Keratinocyte (primary cell): ENCODE data around the gene TNS4.

Experiments
- CTCF ChIP-seq, 3 experiments: IDR thresholded peaks in 1 of 3; conservative IDR thresholded peaks in 1 of 3; optimal IDR thresholded peaks in 1 of 3; 2 replicates in 2 of 3; 3 replicates in 1 of 3; pipeline versions ENCODE3 to v1.5.1; 2011; ENCODE audit warnings: low read length in 3 of 3, mild to moderate bottlenecking in 3 of 3, moderate library complexity in 2 of 3, control low read depth in 1 of 3, inconsistent platforms in 1 of 3; ENCODE audit not compliant: insufficient read depth in 2 of 3; ENCODE audit errors: extremely low read depth in 1 of 3
- EZH2 ChIP-seq: IDR thresholded peaks from one replicate; pipeline ENCODE4 v1.6.1; 2012; ENCODE audit warnings: inconsistent platforms, mild to moderate bottlenecking, low read length, moderate library complexity

DNA sequence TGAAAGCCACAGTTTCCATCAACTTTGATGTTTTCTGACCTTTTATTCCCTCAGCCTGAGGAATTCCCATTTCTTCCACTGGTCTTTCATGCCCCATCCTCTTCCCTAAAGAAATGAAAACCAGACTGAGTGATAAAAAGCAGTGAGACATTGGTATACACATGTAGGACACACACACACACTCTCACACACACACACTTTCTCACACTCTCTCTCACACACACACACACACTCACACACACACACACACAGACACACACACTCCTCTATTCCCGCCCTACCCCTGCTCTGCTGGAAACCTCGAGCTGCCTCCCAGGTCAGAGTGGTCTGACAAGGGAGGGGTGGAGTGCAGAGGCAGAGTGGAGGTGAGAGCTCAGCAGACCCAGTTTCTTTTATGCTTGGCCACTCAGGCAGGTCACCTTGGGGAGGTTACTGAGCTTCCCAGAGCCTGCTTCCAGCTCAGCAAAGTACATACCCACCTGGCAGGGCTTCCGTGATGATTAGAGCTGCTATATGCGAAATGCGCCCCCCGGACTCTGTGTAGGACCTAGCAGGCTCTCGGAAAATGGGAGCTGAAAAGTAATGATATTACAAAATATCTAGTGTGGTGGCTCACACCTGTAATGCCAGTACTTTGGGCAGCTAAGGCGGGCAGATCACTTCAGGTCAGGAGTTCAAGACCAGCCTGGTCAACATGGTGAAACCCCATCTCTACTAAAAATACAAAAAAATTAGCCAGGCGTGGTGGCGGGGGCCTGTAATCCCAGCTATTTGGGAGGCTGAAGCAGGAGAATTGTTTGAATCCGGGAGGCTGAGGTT lies 33.2 kb upstream of the TNS4 start:
- TF ChIP-seq CTCF (optimal IDR thresholded peaks at IDR 0.05 in 1 of 3, IDR thresholded peaks at IDR 0.05 in 1 of 3, conservative IDR thresholded peaks at IDR 0.05 in 1 of 3; ENCODE audit: extremely low read depth in 1 of 3, insufficient read depth in 2 of 3, low read length in 3 of 3) (no peak), EZH2 (no peak)
